Effector memory CD8-positive, alpha-beta T cell (primary cell): Measurements from ENCODE around the gene CDH4.

Experiments used
- ATAC-seq: fragments of 150-1000 bp; cut with Tn5 transposase; replicated peaks from 2 replicates; pipeline ENCODE4 v1.10.0; 2021; ENCODE audit warnings: mild to moderate bottlenecking, moderate library complexity
- DNase-seq, 3 experiments: peaks; one replicate each; pipeline ENCODE4 v3.0.0; 2021
- H3K27ac Mint-ChIP-seq, 2 donors: one replicate each; pipeline ENCODE4 v1.8.0; 2022; ENCODE audit warnings: mild to moderate bottlenecking in 2 of 2, mixed read lengths in 2 of 2, moderate library complexity in 2 of 2
- H3K27me3 Mint-ChIP-seq, 2 donors: one replicate each; pipeline ENCODE4 v1.8.0; 2022; ENCODE audit warnings: mixed read lengths in 2 of 2
- H3K36me3 Mint-ChIP-seq: one replicate; pipeline ENCODE4 v1.8.0; 2022; ENCODE audit warnings: mild to moderate bottlenecking, moderate library complexity, mixed read lengths; ENCODE audit not compliant: insufficient read depth
- H3K4me1 Mint-ChIP-seq, 2 donors: one replicate each; pipeline ENCODE4 v1.8.0; 2022; ENCODE audit warnings: low read depth in 2 of 2, mixed read lengths in 2 of 2
- H3K4me3 Mint-ChIP-seq, 2 donors: one replicate each; pipeline ENCODE4 v1.8.0; 2022; ENCODE audit warnings: mild to moderate bottlenecking in 2 of 2, mixed read lengths in 2 of 2, moderate library complexity in 2 of 2
- H3K9me3 Mint-ChIP-seq, 2 donors: one replicate each; pipeline ENCODE4 v1.8.0; 2022; ENCODE audit warnings: mixed read lengths in 2 of 2

Gene CDH4

GRCh38 chr20:61755971-61756845 is 504.1 kb downstream of the CDH4 start:
- ATAC-seq: no peak
- Mint-ChIP-seq H3K27me3 (peaks cover 5 to 15% of the 10 kb centered on the region in 2 donors), H3K4me3 (no peak overlapping the region), H3K36me3 (no peaks in the 10 kb centered on the region), H3K27ac (no peak overlapping the region), H3K4me1 (peaks cover 0 to 4% of the 10 kb centered on the region in 2 donors), H3K9me3 (no peaks in the 10 kb centered on the region)
- no peak for DNase-seq

- ATAC-seq (no peak), DNase-seq (no peak)
- Mint-ChIP-seq H3K27ac (no peak overlapping the region), H3K4me1 (peaks cover 0 to 4% of the 10 kb centered on the region in 2 donors), H3K27me3 (peaks cover 5 to 18% of the 10 kb centered on the region in 2 donors), H3K4me3 (no peak overlapping the region), H3K36me3 (no peaks in the 10 kb centered on the region), H3K9me3 (no peaks in the 10 kb centered on the region)
Measured at GRCh38 chr20:61756966-61757677, 505.1 kb downstream of the CDH4 start.

- ATAC-seq: no peak
Measured at GRCh38 chr20:61757678-61758563, 505.9 kb downstream of the CDH4 start.

GRCh38 chr20:61758564-61759200 is 506.6 kb downstream of the CDH4 start:
- H3K27ac Mint-ChIP-seq: no peak overlapping the region
- no peak for DNase-seq
- no peaks in the 10 kb centered on the region for H3K36me3 Mint-ChIP-seq
- no peaks in the 10 kb centered on the region for H3K9me3 Mint-ChIP-seq
- H3K4me3 Mint-ChIP-seq: no peak overlapping the region
- ATAC-seq: no peak
- H3K4me1 Mint-ChIP-seq: peaks cover 0 to 2% of the 10 kb centered on the region in 2 donors
- H3K27me3 Mint-ChIP-seq: peaks cover 5 to 33% of the 10 kb centered on the region in 2 donors

More at GRCh38 chr20:61757678-61758563, 505.9 kb downstream of the CDH4 start:
- Mint-ChIP-seq H3K27ac (no peak overlapping the region), H3K36me3 (no peaks in the 10 kb centered on the region), H3K4me1 (peaks cover 0 to 4% of the 10 kb centered on the region in 2 donors), H3K9me3 (no peaks in the 10 kb centered on the region), H3K27me3 (peaks cover 5 to 26% of the 10 kb centered on the region in 2 donors), H3K4me3 (no peak overlapping the region)
- DNase-seq: no peak

GRCh38 chr20:61759286-61760065 is 507.4 kb downstream of the CDH4 start:
- DNase-seq: no peak
- peaks cover 5 to 36% of the 10 kb centered on the region in 2 donors for H3K27me3 Mint-ChIP-seq
- no peak overlapping the region for H3K27ac Mint-ChIP-seq
- H3K36me3 Mint-ChIP-seq: no peaks in the 10 kb centered on the region
- no peak overlapping the region for H3K4me3 Mint-ChIP-seq
- H3K9me3 Mint-ChIP-seq: no peaks in the 10 kb centered on the region
- no peaks in the 10 kb centered on the region for H3K4me1 Mint-ChIP-seq
- no peak for ATAC-seq

GRCh38 chr20:61760321-61760720 is 508.3 kb downstream of the CDH4 start:
- Mint-ChIP-seq H3K4me3 (no peak overlapping the region), H3K36me3 (no peaks in the 10 kb centered on the region), H3K9me3 (no peaks in the 10 kb centered on the region), H3K27ac (no peak overlapping the region), H3K27me3 (peaks cover 5 to 45% of the 10 kb centered on the region in 2 donors), H3K4me1 (no peaks in the 10 kb centered on the region)
- ATAC-seq: no peak
- no peak for DNase-seq

GRCh38 chr20:61760731-61761130 is 508.7 kb downstream of the CDH4 start:
- no peaks in the 10 kb centered on the region for H3K36me3 Mint-ChIP-seq
- DNase-seq (no peak), ATAC-seq (no peak)
- H3K4me3 Mint-ChIP-seq: no peak overlapping the region
- H3K9me3 Mint-ChIP-seq: no peaks in the 10 kb centered on the region
- no peak overlapping the region for H3K27ac Mint-ChIP-seq
- no peaks in the 10 kb centered on the region for H3K4me1 Mint-ChIP-seq
- peaks cover 5 to 49% of the 10 kb centered on the region in 2 donors for H3K27me3 Mint-ChIP-seq

GRCh38 chr20:61761453-61762166 is 509.5 kb downstream of the CDH4 start:
- no peak for ATAC-seq
- H3K4me3 Mint-ChIP-seq: no peak overlapping the region
- no peaks in the 10 kb centered on the region for H3K36me3 Mint-ChIP-seq
- no peaks in the 10 kb centered on the region for H3K9me3 Mint-ChIP-seq
- DNase-seq: no peak
- no peak overlapping the region for H3K27ac Mint-ChIP-seq
- H3K27me3 Mint-ChIP-seq: peaks cover 5 to 58% of the 10 kb centered on the region in 2 donors
- H3K4me1 Mint-ChIP-seq: no peaks in the 10 kb centered on the region

- ATAC-seq (no peak), DNase-seq (no peak)
- Mint-ChIP-seq H3K27me3 (peaks cover 5 to 64% of the 10 kb centered on the region in 2 donors), H3K4me3 (no peak overlapping the region), H3K27ac (no peak overlapping the region), H3K4me1 (no peaks in the 10 kb centered on the region), H3K36me3 (no peaks in the 10 kb centered on the region), H3K9me3 (no peaks in the 10 kb centered on the region)
Measured at GRCh38 chr20:61762167-61762710, 510.2 kb downstream of the CDH4 start.

- Mint-ChIP-seq H3K27ac (no peak overlapping the region), H3K36me3 (no peaks in the 10 kb centered on the region), H3K4me3 (no peak overlapping the region), H3K9me3 (no peaks in the 10 kb centered on the region), H3K4me1 (no peaks in the 10 kb centered on the region), H3K27me3 (peaks cover 5 to 58% of the 10 kb centered on the region in 2 donors)
- DNase-seq (no peak), ATAC-seq (no peak)
Measured at GRCh38 chr20:61762886-61763739, 511.1 kb downstream of the CDH4 start.
